Endodermal cell (in vitro differentiated cells): ENCODE data around the gene BMP7. TPM values are rescaled to one million over a fixed set of nuclear protein-coding genes. Genes with fewer than 3 reads are reported as not detected.

Experiments used
- DNase-seq: peaks from one replicate; pipeline ENCODE4 v3.0.0-alpha.2; 2017
- H3K27ac ChIP-seq: 2 replicates; pipeline ENCODE4 v1.5.1; 2013; ENCODE audit warnings: mild to moderate bottlenecking, low read depth, low read length, moderate library complexity
- H3K27me3 ChIP-seq: 2 replicates; pipeline ENCODE4 v1.6.1; 2013; ENCODE audit warnings: mild to moderate bottlenecking, low read length, moderate library complexity; ENCODE audit not compliant: insufficient read depth, control insufficient read depth, poor library complexity, severe bottlenecking
- H3K36me3 ChIP-seq: 2 replicates; pipeline ENCODE4 v1.7.0; 2013; ENCODE audit warnings: mild to moderate bottlenecking, low read length, moderate library complexity; ENCODE audit not compliant: control insufficient read depth, insufficient read depth
- H3K4me1 ChIP-seq: one replicate; pipeline ENCODE4 v1.7.0; 2013; ENCODE audit warnings: low read length; ENCODE audit not compliant: control insufficient read depth, insufficient read depth
- H3K4me3 ChIP-seq: 2 replicates; pipeline ENCODE4 v1.5.1; 2013; ENCODE audit warnings: mild to moderate bottlenecking, low read length, moderate library complexity
- H3K9ac ChIP-seq: 2 replicates; pipeline ENCODE4 v1.6.1; 2013; ENCODE audit warnings: mild to moderate bottlenecking, low read length, moderate library complexity; ENCODE audit not compliant: poor library complexity, severe bottlenecking; ENCODE audit errors: extremely low read depth
- H3K9me3 ChIP-seq: 2 replicates; pipeline ENCODE4 v1.6.1; 2013; ENCODE audit warnings: mild to moderate bottlenecking, low read length, moderate library complexity; ENCODE audit not compliant: control insufficient read depth
- H3K27ac Mint-ChIP-seq: 2 replicates; pipeline ENCODE4 v1.8.0; 2020; ENCODE audit warnings: mixed read lengths
- H3K27me3 Mint-ChIP-seq: 2 replicates; pipeline ENCODE4 v1.8.0; 2021; ENCODE audit warnings: mild to moderate bottlenecking, mixed read lengths; ENCODE audit not compliant: insufficient read depth
- H3K36me3 Mint-ChIP-seq: 2 replicates; pipeline ENCODE4 v1.8.0; 2020; ENCODE audit warnings: low read depth, mixed read lengths
- H3K4me1 Mint-ChIP-seq: 2 replicates; pipeline ENCODE4 v1.8.0; 2020; ENCODE audit warnings: mixed read lengths
- H3K4me3 Mint-ChIP-seq: 2 replicates; pipeline ENCODE4 v1.8.0; 2020; ENCODE audit warnings: mild to moderate bottlenecking, moderate library complexity, mixed read lengths
- H3K9me3 Mint-ChIP-seq: 2 replicates; pipeline ENCODE4 v1.8.0; 2020; ENCODE audit warnings: mild to moderate bottlenecking, mixed read lengths
- WGBS, 2 experiments: methylation state at CpG; one replicate each; pipeline versions ENCODE4 v1.1.5 to v1.1.7; 2013; ENCODE audit warnings: missing lambda C conversion rate in 2 of 2, mixed read lengths in 1 of 2; ENCODE audit not compliant: insufficient coverage in 1 of 2, insufficient read length in 1 of 2; 5-methylcytosine and 5-hydroxymethylcytosine counted together
- total RNA-seq, 2 donors: library from RNA; stranded (reverse); fragmentation: NEBNext Ultra II Directional in 1 of 2; extraction: Animal tissue kit (Norgen Biotek cat#: 25700) in 1 of 2; gene quantifications; 2 replicates in 1 of 2; 3 replicates in 1 of 2; pipeline ENCODE4 v1.2.1, GENCODE V29; 2021
- TF ChIP-seq, protein P1 (sequence below): fragments of 200-600 bp; sonication (generic); conservative IDR thresholded peaks from 2 replicates; pipeline ENCODE4 v1.5.0; 2021; ENCODE audit warnings: antibody characterized with exemption, mild to moderate bottlenecking

The BMP7 gene
- total RNA-seq, 2 donors from 2014 or later = 45.6 to 49.6 TPM

DNA sequence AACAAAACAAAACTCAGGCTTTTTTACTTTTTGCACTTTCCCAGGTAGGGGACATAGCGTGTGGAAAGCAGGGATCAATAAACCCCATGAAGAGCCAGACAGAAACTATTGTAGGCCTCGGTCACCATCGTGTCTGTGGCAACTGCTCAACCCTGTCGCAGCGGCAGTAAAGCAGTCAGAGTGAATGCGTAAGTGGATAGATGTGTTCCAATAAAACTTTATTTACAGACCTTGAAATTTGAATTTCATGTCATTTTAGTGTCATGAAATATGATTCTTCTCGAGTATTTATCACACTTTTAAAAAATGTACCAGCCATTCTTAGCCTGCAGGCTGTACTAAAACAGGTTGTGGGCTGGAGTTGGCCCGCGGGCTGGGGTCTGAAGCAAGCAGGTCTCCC lies 14.5 kb downstream of the BMP7 start:
- no peaks in the 10 kb centered on the region for H3K27me3 ChIP-seq
- H3K36me3 ChIP-seq = no peaks in the 10 kb centered on the region
- H3K4me3 Mint-ChIP-seq = no peak overlapping the region
- WGBS, 2 experiments = 95 to 96% methylated on average over 6 to 9 of the region's 9 CpGs
- H3K4me3 ChIP-seq = no peak overlapping the region
- no peak overlapping the region for H3K9ac ChIP-seq
- DNase-seq = no peak
- no peak overlapping the region for H3K27ac ChIP-seq
- H3K4me1 ChIP-seq = no peaks in the 10 kb centered on the region
- peaks cover 29% of the 10 kb centered on the region for H3K4me1 Mint-ChIP-seq
- peaks cover 13% of the 10 kb centered on the region for H3K36me3 Mint-ChIP-seq
- TF ChIP-seq, protein P1, sequence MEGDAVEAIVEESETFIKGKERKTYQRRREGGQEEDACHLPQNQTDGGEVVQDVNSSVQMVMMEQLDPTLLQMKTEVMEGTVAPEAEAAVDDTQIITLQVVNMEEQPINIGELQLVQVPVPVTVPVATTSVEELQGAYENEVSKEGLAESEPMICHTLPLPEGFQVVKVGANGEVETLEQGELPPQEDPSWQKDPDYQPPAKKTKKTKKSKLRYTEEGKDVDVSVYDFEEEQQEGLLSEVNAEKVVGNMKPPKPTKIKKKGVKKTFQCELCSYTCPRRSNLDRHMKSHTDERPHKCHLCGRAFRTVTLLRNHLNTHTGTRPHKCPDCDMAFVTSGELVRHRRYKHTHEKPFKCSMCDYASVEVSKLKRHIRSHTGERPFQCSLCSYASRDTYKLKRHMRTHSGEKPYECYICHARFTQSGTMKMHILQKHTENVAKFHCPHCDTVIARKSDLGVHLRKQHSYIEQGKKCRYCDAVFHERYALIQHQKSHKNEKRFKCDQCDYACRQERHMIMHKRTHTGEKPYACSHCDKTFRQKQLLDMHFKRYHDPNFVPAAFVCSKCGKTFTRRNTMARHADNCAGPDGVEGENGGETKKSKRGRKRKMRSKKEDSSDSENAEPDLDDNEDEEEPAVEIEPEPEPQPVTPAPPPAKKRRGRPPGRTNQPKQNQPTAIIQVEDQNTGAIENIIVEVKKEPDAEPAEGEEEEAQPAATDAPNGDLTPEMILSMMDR = no peak
- no peaks in the 10 kb centered on the region for H3K27me3 Mint-ChIP-seq
- H3K9me3 ChIP-seq = no peaks in the 10 kb centered on the region
- peaks cover 8% of the 10 kb centered on the region for H3K9me3 Mint-ChIP-seq
- peak overlapping the region; percentile 52 for H3K27ac Mint-ChIP-seq

DNA sequence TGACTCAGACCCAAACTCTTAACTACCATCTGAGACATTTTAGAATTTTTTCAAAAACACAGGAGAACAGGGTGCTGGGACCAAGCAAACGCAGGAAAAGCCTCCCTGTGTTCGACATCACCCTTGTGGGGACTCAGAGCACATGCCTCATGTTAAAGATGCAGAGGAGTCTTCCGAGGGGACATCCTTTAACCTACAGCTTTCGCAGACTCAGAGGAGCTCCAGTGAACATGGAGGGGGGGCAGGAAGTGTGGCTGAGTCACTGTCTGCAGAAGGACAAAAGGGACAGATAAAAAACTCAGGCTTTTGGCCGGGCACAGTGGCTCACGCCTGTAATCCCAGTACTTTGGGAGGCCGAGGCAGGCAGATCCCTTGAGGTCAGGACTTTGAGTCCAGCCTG lies 15.1 kb downstream of the BMP7 start:
- Mint-ChIP-seq H3K4me3 (no peak overlapping the region), H3K27ac (no peak overlapping the region), H3K27me3 (no peaks in the 10 kb centered on the region), H3K36me3 (peaks cover 13% of the 10 kb centered on the region), H3K4me1 (peaks cover 27% of the 10 kb centered on the region), H3K9me3 (peaks cover 8% of the 10 kb centered on the region)
- peak; percentile 72 for DNase-seq
- Histone ChIP-seq H3K9me3 (no peaks in the 10 kb centered on the region), H3K9ac (no peak overlapping the region), H3K27ac (peak overlapping the region; percentile 20), H3K4me3 (no peak overlapping the region), H3K27me3 (no peaks in the 10 kb centered on the region), H3K36me3 (no peaks in the 10 kb centered on the region), H3K4me1 (no peaks in the 10 kb centered on the region)
- TF ChIP-seq, protein P1 = no peak
- 63 to 79% methylated on average over 7 of the region's 7 CpGs for WGBS, 2 experiments

DNA sequence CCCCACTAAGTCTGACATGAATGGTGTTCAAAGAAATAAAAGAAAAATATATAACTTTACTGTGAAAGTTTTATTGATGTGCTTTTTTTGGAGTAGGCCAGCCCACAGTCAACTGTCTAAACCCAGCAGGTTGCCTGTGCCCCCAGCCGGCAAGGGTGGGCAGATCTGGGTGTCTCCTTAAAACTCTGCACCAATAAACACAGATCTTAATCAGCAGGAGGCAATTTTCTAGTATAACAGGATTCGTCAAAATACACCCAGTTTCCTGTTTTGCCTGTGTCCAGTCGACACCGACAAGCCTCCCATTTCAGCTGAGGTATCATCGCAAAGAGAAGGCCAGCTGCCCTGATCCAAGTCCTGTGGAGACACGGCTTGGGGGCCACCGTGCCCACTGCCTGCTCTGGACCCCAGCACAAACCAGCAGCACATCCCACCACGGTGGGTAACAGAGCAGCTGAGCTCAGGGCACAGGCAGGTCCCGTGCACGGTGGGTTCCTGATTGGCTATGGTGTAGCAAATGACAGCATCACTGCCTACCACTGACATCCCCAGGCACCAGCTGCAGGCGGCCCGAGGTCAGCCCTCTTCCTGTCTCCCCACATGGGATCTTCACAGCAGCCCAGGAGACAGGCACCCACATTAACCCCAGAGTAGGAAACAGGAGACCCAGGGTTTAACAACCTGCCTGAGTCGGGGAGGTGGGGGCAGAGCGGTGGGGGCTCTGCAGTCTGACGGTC lies 15.7 kb downstream of the BMP7 start:
- H3K27ac ChIP-seq = peak overlapping the region; percentile 20
- peaks cover 24% of the 10 kb centered on the region for H3K4me1 Mint-ChIP-seq
- 83 to 84% methylated on average over 12 to 15 of the region's 15 CpGs for WGBS, 2 experiments

More for the DNA sequence above, 15.7 kb downstream of the BMP7 start:
- Mint-ChIP-seq H3K36me3 (peaks cover 13% of the 10 kb centered on the region), H3K27ac (no peak overlapping the region), H3K27me3 (no peaks in the 10 kb centered on the region), H3K9me3 (peaks cover 8% of the 10 kb centered on the region), H3K4me3 (no peak overlapping the region)
- Histone ChIP-seq H3K27me3 (no peaks in the 10 kb centered on the region), H3K9me3 (no peaks in the 10 kb centered on the region), H3K4me3 (no peak overlapping the region), H3K36me3 (no peaks in the 10 kb centered on the region), H3K9ac (no peak overlapping the region), H3K4me1 (no peaks in the 10 kb centered on the region)
- peak; percentile 76 for DNase-seq
- TF ChIP-seq, protein P1 = no peak
